ENCODE data around the gene TGFBR3L.

Gene TGFBR3L

DNA sequence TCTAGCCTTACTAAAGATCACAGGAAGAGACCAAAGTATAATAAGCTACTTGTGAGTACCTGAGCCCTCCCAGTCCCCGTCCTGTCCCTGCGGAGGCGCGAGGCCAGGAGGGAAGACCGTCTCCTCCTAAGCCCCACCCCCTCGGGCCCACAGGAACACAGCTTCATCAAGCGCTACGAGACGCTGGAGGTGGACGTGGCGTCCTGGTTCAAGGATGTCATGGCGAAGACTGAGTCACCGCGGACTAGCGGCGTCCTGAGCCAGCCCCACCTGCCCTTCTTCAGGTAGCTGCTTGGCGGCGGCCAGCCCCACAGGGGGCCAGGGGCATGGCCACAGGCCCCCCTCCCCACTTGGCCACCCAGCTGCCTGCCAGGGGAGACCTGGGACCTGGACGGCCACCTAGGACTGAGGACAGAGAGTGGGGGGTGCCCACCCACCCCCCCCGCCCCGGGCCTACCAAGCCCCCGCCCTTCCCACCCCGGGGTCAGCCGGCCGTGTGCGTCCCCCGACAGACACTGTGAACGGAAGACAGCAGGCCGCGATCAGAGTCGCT lies 2.4 kb upstream of the TGFBR3L start:
- TF ChIP-seq ZFX (IDR thresholded peaks at IDR 0.05): no peak
- TF ChIP-seq, protein P1, sequence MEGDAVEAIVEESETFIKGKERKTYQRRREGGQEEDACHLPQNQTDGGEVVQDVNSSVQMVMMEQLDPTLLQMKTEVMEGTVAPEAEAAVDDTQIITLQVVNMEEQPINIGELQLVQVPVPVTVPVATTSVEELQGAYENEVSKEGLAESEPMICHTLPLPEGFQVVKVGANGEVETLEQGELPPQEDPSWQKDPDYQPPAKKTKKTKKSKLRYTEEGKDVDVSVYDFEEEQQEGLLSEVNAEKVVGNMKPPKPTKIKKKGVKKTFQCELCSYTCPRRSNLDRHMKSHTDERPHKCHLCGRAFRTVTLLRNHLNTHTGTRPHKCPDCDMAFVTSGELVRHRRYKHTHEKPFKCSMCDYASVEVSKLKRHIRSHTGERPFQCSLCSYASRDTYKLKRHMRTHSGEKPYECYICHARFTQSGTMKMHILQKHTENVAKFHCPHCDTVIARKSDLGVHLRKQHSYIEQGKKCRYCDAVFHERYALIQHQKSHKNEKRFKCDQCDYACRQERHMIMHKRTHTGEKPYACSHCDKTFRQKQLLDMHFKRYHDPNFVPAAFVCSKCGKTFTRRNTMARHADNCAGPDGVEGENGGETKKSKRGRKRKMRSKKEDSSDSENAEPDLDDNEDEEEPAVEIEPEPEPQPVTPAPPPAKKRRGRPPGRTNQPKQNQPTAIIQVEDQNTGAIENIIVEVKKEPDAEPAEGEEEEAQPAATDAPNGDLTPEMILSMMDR (conservative IDR thresholded peaks at IDR 0.05): no peak
- H3K27ac ChIP-seq: no peak overlapping the region

DNA sequence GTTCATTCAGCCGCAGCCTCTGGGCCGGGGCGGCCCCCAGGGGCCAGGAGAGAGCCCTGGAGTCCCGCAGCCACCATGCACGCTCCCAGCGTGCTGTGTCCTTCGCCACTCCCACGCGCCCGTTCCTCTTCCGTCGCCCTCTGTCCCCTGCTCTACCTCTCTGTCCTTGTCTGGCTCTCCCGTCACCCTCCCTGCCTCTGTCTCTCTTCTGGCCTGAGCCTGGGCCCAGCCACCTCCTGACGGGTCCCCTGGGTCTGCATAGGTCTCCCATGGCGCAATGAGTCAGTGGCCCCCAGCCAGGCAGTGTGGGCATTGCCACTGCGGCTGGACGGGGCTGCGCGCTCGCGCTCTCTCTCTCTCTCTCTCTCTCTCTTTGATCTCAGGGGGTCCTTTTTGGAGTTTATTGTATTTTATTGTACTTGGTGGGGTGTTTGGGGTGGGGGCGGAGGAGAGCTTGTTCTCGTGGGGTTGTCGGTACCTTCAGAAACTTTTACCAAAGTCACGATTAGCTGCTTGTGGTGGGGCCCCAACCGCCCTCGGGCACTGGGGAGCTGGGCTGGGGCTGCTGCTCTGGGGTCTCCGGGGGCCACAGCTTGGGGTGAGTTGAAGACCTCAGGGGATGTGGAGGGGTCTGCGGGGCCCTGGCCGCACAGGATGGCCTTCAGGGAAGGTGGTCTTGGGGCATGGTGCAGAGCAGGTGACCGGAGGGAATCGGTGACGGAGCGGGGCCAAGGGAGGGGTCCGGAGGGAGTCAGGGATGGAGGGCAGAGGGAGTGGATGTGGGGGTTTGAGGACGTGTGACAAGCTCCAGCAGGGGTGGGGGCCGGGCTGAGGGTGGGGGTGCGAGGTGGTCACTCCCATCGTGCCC lies 1.7 kb upstream of the TGFBR3L start:
- no peak overlapping the region for H3K27ac ChIP-seq
- TF ChIP-seq ZFX (IDR thresholded peaks at IDR 0.05): no peak
- TF ChIP-seq, protein P1 (conservative IDR thresholded peaks at IDR 0.05): no peak

DNA sequence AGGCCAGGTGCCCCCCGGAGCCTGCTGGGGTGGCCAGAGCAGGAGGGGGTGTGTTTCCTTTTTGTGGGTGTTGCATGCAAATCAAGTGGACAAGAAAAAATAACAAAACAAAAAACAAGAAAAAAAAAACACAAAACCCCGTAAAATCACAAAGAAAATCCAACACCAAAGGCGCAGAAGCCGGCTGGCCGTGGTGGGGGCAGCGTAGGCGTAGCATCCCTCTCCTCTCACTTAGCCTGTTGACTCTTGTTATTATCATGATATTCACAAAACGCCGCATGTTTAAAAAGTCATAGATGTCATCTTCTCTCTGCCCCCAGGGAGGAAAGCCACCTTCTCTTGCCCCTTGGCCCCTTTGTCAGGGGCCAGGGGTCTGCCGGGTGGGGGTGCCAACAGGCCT lies 978 bp upstream of the TGFBR3L start:
- no peak for TF ChIP-seq ZFX (IDR thresholded peaks at IDR 0.05)
- H3K27ac ChIP-seq: no peak overlapping the region

DNA sequence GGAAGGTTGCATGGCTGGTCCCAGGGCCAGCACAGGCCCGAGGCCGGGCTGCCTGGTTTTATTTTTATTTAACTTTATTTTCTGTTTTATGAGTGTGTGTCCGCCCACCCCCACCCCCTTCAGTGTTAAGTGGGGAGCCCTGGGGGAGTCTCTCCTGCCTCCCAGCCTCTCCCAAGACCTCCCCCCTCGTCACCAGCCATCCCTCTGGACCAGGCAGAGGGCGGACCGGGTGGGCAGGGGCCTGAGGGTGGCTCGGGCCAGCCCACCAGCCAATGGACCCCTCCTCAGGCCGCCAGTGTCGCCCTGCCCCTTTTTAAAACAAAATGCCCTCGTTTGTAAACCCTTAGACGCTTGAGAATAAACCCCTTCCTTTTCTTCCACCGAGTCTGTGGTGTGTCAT lies 531 bp upstream of the TGFBR3L start:
- TF ChIP-seq, protein P1 (conservative IDR thresholded peaks at IDR 0.05): no peak
- TF ChIP-seq ZFX (IDR thresholded peaks at IDR 0.05): no peak
- no peak overlapping the region for H3K27ac ChIP-seq

DNA sequence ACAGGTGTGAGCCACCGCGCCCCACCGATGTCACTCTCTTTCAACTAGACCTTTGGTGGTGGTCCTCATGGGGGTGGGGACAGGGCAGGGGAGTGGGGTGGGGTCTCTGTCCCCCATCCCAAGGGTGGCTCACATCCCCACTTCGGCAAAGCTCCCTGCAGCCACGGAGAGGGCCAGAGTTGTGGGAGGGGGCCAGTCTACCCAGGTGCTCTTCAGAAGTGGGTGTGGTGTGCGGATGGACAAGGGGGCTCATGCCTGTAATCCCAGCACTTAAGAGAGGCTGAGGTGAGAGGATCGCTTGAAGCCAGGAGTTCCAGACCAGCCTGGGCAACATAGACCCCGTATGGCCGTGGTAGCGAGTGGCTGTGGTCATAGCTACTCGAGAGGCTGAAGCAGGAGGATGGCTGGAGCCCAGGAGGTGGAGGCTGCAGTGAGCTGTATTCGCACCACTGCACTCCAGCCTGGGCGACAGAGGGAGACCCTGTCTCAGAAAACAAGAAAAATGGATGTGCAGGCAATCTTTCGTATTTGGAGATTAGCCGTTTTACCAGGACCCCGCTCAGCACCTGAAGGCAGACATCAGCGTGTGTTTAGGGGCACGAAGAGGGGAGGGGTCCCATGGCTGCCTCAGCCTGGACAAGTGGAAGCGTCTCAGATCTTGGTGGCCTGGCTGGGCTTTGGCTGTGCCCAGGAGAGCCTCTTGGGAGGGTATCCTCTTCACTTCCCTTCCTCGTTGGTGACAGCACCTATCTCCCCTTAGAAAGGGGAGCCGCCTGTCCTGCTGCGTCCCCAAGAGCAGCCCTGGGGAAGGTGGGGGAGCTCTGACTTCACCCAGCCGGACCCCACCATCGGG lies 846 bp downstream of the TGFBR3L start:
- no peak for TF ChIP-seq ZFX (IDR thresholded peaks at IDR 0.05)
- TF ChIP-seq, protein P1 (conservative IDR thresholded peaks at IDR 0.05): no peak
- H3K27ac ChIP-seq: peak overlapping the region; percentile 78

DNA sequence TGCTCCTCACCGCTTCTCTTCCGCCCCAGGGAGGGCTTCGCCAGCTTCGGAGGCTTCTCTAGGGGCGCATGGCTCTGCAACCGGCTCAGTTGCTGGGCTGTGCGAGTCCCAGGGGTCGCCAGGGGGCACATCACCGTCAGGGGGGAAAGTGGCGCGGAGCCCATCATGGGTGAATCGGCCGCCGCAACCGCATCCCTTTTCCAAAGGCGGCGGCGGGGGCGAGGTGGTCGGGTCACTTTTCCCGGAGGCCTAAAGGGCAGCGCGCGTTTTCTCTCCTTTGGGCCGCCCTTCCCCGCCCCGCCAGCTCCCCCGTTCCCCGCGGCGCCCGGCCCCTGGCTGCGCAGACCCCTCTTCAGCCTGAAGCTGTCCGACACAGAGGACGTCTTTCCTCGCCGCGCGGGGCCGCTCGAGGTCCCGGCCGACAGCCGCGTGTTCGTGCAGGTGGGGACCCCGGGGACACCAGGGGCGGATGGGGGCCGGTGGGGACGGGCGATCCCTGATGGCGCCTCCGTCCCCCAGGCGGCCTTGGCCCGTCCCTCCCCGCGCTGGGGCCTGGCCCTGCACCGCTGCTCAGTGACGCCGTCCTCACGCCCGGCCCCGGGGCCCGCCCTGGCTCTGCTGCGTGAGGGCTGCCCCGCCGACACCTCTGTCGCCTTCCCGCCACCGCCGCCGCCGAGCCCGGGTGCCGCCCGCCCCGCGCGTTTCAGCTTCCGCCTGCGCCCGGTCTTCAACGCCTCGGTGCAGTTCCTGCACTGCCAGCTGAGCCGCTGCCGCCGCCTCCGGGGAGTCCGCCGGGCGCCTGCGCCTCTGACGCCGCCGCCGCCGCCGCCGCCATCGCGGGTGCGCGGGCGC lies 1.7 kb downstream of the TGFBR3L start:
- peak; percentile 81; the same call in 1 of the 2 replicates for TF ChIP-seq ZFX (IDR thresholded peaks at IDR 0.05)
- TF ChIP-seq, protein P1 (conservative IDR thresholded peaks at IDR 0.05): no peak; the same call in 1 of the 2 replicates
- H3K27ac ChIP-seq: peak overlapping the region; percentile 78

DNA sequence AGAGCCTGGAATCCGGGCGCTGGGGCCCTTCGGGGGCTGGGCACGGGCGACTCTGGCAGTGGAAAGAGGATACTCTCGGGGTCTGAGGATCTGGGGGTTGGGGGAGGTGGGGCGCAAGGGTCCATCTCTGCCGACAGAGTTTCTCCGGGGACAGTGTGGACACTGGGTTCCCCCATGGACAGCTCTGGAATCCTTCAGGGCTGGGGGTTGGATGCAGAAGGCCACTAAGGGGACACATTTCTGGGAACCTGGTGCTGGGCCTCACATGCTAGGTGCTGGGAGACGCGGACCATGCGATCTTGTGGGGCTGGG lies 2.3 kb downstream of the TGFBR3L start:
- H3K27ac ChIP-seq: peak overlapping the region; percentile 78

More for the DNA sequence above, 2.3 kb downstream of the TGFBR3L start:
- TF ChIP-seq, protein P1 (conservative IDR thresholded peaks at IDR 0.05): no peak
- TF ChIP-seq ZFX (IDR thresholded peaks at IDR 0.05): no peak

Measured in C4-2B (cell line).